Activated naive CD4-positive, alpha-beta T cell treated with anti-CD3 and anti-CD28 coated beads, Interleukin-2, amount 10 ng/mL, durations not matched to agents 7 days and 5 days (primary cell): ENCODE results near the gene TPSD1.
"Not testable (repeated sequence)": the region's sequence is repeated elsewhere in the genome, so short reads cannot be mapped to it uniquely, and the experiment has no call there.

Experiments used
- CTCF ChIA-PET: fragments of 350-600 bp; sonication (Branson Sonifier 250); formaldehyde crosslinking; loops from one replicate; lab custom pipeline; 2021; ENCODE audit warnings: antibody characterized with exemption; lab: Charles Lee
- DNase-seq: peaks from one replicate; pipeline ENCODE4 v3.0.0-alpha.2; 2020
- H3K27ac Mint-ChIP-seq: one replicate; pipeline ENCODE4 v1.8.0; 2021; ENCODE audit warnings: mild to moderate bottlenecking, moderate library complexity, mixed read lengths
- H3K27me3 Mint-ChIP-seq: one replicate; pipeline ENCODE4 v1.8.0; 2021; ENCODE audit warnings: mild to moderate bottlenecking, mixed read lengths
- H3K36me3 Mint-ChIP-seq: one replicate; pipeline ENCODE4 v1.8.0; 2021; ENCODE audit warnings: mixed read lengths
- H3K4me1 Mint-ChIP-seq: one replicate; pipeline ENCODE4 v1.8.0; 2021; ENCODE audit warnings: mixed read lengths
- H3K4me3 Mint-ChIP-seq: one replicate; pipeline ENCODE4 v1.8.0; 2021; ENCODE audit warnings: mild to moderate bottlenecking, moderate library complexity, mixed read lengths
- H3K9me3 Mint-ChIP-seq: one replicate; pipeline ENCODE4 v1.8.0; 2021; ENCODE audit warnings: mixed read lengths

The TPSD1 gene

GRCh38 chr16:1243907-1244850, 11.7 kb upstream of the TPSD1 start:
- peaks cover 27% of the 10 kb centered on the region for H3K27me3 Mint-ChIP-seq
- CTCF ChIA-PET: interaction anchor here (1.0 kb wide), 1 partner anchor 57 kb away, joined by 3 read pairs; no protein-coding TSS in a partner anchor
- H3K4me3 Mint-ChIP-seq, H3K36me3 Mint-ChIP-seq, H3K9me3 Mint-ChIP-seq, H3K27ac Mint-ChIP-seq, H3K4me1 Mint-ChIP-seq: not testable (repeated sequence)
- peak; percentile 5 for DNase-seq

GRCh38 chr16:1244881-1245280, 11.0 kb upstream of the TPSD1 start:
- Mint-ChIP-seq H3K9me3 (peaks cover 6% of the 10 kb centered on the region), H3K4me1 (peaks cover 6% of the 10 kb centered on the region), H3K36me3 (no peaks in the 10 kb centered on the region), H3K27me3 (peaks cover 27% of the 10 kb centered on the region), H3K27ac (no peak overlapping the region), H3K4me3 (no peak overlapping the region)
- peak; percentile 34 for DNase-seq
- CTCF ChIA-PET: interaction anchor here (1.0 kb wide), 1 partner anchor 56 kb away, joined by 3 read pairs; no protein-coding TSS in a partner anchor

DNA sequence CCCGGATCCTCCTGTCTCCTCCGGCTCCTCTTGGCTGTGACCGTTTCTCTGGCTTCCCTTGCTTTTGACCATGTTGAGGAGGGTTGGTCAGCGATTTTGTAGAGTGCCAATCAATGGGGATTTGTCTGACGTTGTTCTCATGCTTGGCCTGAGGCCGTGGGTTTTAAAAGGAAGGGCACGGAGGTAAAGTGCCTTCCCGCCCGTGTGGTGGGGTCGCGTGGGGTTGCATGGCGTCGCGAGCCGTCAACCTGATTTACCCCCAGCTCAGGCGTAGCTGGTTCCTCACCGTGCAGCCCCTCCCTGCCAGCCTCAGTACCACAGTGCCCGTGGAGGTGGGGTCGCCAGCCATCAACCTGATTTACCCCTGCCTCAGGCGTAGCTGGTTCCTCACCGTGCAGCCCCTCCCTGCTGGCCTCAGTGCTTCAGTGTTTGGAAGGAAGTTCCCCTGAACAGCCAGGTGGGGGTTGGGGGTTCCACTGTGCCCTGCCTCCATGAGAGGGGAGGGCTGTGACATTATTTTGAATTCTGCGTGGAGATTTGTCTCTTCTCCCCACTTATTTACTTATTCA, 10.3 kb upstream of the TPSD1 start:
- Mint-ChIP-seq H3K4me1 (peaks cover 6% of the 10 kb centered on the region), H3K27ac (no peak overlapping the region), H3K27me3 (peaks cover 27% of the 10 kb centered on the region), H3K4me3 (no peak overlapping the region), H3K9me3 (peaks cover 6% of the 10 kb centered on the region), H3K36me3 (no peaks in the 10 kb centered on the region)
- DNase-seq: peak; percentile 18
- CTCF ChIA-PET: interaction anchor here (1.0 kb wide), 1 partner anchor 56 kb away, joined by 3 read pairs; no protein-coding TSS in a partner anchor

GRCh38 chr16:1247903-1248537, 7.8 kb upstream of the TPSD1 start:
- peaks cover 27% of the 10 kb centered on the region for H3K27me3 Mint-ChIP-seq
- H3K9me3 Mint-ChIP-seq, H3K4me1 Mint-ChIP-seq, H3K27ac Mint-ChIP-seq, H3K4me3 Mint-ChIP-seq, H3K36me3 Mint-ChIP-seq, DNase-seq, CTCF ChIA-PET: not testable (repeated sequence)

GRCh38 chr16:1249031-1249755, 6.7 kb upstream of the TPSD1 start:
- peaks cover 27% of the 10 kb centered on the region for H3K27me3 Mint-ChIP-seq
- H3K9me3 Mint-ChIP-seq, H3K4me1 Mint-ChIP-seq, DNase-seq, CTCF ChIA-PET, H3K4me3 Mint-ChIP-seq, H3K36me3 Mint-ChIP-seq, H3K27ac Mint-ChIP-seq: not testable (repeated sequence)

DNA sequence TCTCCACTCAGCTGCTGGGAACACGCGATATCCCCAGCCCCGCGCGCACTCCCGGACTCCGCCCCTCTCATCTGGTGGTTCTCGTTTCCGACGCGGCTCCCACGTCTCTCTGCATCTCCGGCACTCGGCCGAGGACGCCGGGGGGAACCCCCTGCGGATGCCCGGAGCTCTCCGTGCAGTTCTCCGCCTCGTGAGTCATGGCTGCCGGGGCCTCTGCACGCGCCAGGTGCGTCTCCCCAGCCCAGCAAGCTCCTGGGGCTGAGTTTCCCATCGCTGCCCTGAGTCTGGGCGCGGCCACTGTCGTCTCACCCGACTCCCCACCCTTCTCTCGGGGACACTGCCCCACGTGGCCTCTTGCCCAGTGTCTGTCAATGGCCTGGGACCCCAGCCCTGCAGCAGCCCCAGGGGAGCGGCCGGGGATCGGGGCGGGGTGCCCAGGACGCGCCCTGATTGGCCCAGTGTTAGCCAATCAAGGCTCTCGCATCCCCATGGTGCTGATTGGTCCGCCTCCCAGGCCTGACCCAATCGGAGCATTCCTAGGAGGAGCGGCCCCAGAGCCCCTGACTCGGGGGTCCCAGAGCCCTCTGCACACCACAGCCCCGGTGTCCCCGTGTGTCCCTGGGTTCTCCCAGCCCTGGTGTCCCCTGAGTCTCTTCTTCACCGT, 2.0 kb upstream of the TPSD1 start:
- H3K9me3 Mint-ChIP-seq, CTCF ChIA-PET, H3K27me3 Mint-ChIP-seq, H3K27ac Mint-ChIP-seq, H3K4me3 Mint-ChIP-seq, DNase-seq, H3K4me1 Mint-ChIP-seq, H3K36me3 Mint-ChIP-seq: not testable (repeated sequence)

- CTCF ChIA-PET, H3K4me3 Mint-ChIP-seq: not testable (repeated sequence)
Measured at GRCh38 chr16:1254821-1255220, 1.0 kb upstream of the TPSD1 start.

GRCh38 chr16:1256296-1256873, 516 bp downstream of the TPSD1 start:
- H3K9me3 Mint-ChIP-seq, CTCF ChIA-PET, H3K27ac Mint-ChIP-seq, H3K36me3 Mint-ChIP-seq, DNase-seq, H3K4me3 Mint-ChIP-seq, H3K4me1 Mint-ChIP-seq: not testable (repeated sequence)
- peaks cover 28% of the 10 kb centered on the region for H3K27me3 Mint-ChIP-seq

More at GRCh38 chr16:1254821-1255220, 1.0 kb upstream of the TPSD1 start:
- DNase-seq, H3K9me3 Mint-ChIP-seq, H3K36me3 Mint-ChIP-seq, H3K27ac Mint-ChIP-seq, H3K4me1 Mint-ChIP-seq: not testable (repeated sequence)
- H3K27me3 Mint-ChIP-seq: peaks cover 12% of the 10 kb centered on the region

GRCh38 chr16:1256874-1257322, 1.0 kb downstream of the TPSD1 start:
- no peaks in the 10 kb centered on the region for H3K36me3 Mint-ChIP-seq
- H3K27me3 Mint-ChIP-seq: peaks cover 33% of the 10 kb centered on the region
- DNase-seq: no peak
- no peak overlapping the region for H3K4me3 Mint-ChIP-seq
- peaks cover 5% of the 10 kb centered on the region for H3K4me1 Mint-ChIP-seq
- CTCF ChIA-PET: no interaction called here
- no peaks in the 10 kb centered on the region for H3K9me3 Mint-ChIP-seq
- no peak overlapping the region for H3K27ac Mint-ChIP-seq

GRCh38 chr16:1257561-1258224, 1.8 kb downstream of the TPSD1 start:
- H3K4me1 Mint-ChIP-seq: peaks cover 5% of the 10 kb centered on the region
- H3K9me3 Mint-ChIP-seq: no peaks in the 10 kb centered on the region
- no peaks in the 10 kb centered on the region for H3K36me3 Mint-ChIP-seq
- no peak overlapping the region for H3K4me3 Mint-ChIP-seq
- CTCF ChIA-PET: no interaction called here
- H3K27me3 Mint-ChIP-seq: peaks cover 41% of the 10 kb centered on the region
- no peak for DNase-seq
- no peak overlapping the region for H3K27ac Mint-ChIP-seq

DNA sequence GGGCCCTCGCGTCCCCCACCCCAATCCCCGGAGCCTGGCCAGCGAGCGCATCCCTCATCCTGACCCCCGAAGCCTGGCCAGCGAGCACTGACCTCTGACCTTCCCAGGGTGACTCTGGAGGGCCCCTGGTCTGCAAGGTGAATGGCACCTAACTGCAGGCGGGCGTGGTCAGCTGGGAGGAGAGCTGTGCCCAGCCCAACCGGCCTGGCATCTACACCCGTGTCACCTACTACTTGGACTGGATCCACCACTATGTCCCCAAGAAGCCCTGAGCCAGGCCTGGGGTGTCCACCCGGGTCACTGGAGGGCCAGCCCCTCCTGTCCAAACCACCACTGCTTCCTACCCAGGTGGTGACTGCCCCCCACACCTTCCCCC, 2.3 kb downstream of the TPSD1 start:
- DNase-seq: no peak
- no peaks in the 10 kb centered on the region for H3K36me3 Mint-ChIP-seq
- no peak overlapping the region for H3K27ac Mint-ChIP-seq
- H3K4me3 Mint-ChIP-seq: no peak overlapping the region
- H3K9me3 Mint-ChIP-seq: no peaks in the 10 kb centered on the region
- H3K4me1 Mint-ChIP-seq: peaks cover 5% of the 10 kb centered on the region
- CTCF ChIA-PET: no interaction called here
- peaks cover 46% of the 10 kb centered on the region for H3K27me3 Mint-ChIP-seq

DNA sequence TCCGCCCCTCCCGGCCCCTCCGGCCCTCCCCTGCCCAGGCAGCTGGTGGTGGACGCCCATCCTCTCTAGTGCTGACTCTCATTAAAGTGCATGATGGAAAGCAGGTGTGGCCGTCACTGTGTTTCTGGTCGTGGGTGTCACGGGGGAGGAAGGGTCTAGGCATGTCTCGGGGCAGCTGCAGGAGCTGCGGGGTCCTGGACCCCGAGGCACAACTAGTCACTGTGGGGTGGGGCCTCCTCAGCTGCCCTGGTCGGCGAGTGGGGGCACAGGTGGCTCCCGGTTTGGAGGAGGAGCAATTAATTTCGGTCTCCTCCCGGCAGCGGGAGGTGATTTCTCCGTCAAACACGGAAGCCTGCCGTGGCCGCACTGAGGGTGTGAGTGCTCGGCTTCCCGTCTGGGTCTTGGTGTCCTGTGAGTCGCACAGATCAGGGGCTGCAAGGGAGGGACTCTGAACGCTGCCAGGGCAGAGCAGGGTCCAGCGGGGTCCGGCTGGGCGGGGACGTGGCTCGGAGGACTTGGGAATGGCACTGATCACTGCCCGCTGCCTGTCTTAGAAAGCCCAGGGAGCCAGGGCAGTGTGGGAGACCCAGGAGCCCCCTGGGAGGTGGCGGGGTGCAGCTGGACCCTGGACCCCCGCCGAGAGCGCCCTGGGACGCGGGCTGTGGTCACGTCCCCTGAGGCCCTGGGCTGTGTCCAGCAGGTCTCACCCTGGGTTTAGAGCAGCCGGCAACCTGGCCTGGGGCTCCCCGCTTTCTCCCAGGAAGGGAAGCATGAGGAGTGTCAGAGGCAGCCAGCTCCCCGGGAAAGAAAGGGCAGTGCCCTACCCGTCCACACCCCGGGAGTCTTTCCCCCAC, 3.3 kb downstream of the TPSD1 start:
- Mint-ChIP-seq H3K27me3 (peaks cover 48% of the 10 kb centered on the region), H3K9me3 (no peaks in the 10 kb centered on the region), H3K27ac (no peak overlapping the region), H3K4me3 (no peak overlapping the region), H3K4me1 (peaks cover 5% of the 10 kb centered on the region), H3K36me3 (no peaks in the 10 kb centered on the region)
- CTCF ChIA-PET: no interaction called here
- DNase-seq: peak; percentile 26
